HG03175 (cell line): Measurements from ENCODE around the gene MAP7.

Experiments used
- ATAC-seq: cut with Tn5 transposase; IDR thresholded peaks from one replicate; pipeline ENCODE4 v1.9.1; 2021; ENCODE audit warnings: mild to moderate bottlenecking, moderate library complexity; ENCODE audit not compliant: unreplicated experiment

The MAP7 gene

GRCh38 chr6:136426627-136427377 lies 123.4 kb downstream of the MAP7 start:
- ATAC-seq: no peak

DNA sequence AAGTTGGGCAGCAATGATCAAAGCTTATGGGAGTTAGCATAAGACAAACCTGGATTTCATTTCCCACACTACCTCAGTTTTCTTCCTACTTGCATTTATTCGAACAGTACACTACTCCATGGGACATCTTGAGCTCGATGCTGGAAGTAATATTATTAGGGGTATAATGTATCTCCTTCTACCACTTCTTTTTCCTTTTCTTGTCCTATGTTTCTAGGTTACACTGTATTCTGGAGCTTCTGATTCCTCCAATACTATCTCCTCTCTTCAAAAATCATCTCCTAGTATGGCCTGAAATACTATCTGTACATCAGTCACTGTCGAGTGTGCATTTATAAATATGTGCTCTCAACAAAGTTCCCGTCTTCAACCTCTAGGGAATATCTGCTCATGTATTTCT lies 124.4 kb downstream of the MAP7 start:
- ATAC-seq: no peak

- ATAC-seq: no peak
Observed at GRCh38 chr6:136424901-136425300, 125.3 kb downstream of the MAP7 start.

GRCh38 chr6:136424450-136424849 lies 125.8 kb downstream of the MAP7 start:
- ATAC-seq: no peak

DNA sequence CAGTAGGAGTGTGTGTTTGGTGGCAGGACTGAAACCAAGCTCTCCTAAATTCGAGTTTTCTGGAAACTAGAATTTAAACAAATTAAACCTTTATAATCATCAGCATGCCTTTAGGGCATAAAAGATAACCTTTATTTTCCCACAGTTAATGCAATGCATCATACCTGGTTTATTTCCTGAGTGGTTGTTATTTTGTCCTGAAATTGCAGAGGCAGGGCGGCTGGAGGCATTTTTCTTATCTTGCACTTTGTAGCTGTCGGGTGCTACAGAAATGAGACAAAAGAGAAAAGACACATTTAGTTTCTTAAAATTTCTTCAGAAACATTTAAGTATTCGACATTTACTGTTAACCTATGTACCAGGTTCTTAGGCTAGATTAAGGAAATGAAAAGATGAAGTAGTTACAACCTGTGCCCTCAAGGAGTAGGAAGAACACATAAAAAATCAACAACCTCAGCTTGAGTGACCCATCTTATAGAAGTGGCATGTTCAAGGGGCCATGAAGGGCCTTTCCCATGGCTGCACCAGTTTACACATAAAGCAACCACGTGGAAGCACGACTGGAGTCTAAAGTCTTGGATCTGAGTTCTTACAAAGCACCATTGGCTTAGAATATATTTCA lies 128.6 kb downstream of the MAP7 start:
- ATAC-seq: no peak

- no peak for ATAC-seq
Observed at GRCh38 chr6:136420853-136421252, 129.4 kb downstream of the MAP7 start.

DNA sequence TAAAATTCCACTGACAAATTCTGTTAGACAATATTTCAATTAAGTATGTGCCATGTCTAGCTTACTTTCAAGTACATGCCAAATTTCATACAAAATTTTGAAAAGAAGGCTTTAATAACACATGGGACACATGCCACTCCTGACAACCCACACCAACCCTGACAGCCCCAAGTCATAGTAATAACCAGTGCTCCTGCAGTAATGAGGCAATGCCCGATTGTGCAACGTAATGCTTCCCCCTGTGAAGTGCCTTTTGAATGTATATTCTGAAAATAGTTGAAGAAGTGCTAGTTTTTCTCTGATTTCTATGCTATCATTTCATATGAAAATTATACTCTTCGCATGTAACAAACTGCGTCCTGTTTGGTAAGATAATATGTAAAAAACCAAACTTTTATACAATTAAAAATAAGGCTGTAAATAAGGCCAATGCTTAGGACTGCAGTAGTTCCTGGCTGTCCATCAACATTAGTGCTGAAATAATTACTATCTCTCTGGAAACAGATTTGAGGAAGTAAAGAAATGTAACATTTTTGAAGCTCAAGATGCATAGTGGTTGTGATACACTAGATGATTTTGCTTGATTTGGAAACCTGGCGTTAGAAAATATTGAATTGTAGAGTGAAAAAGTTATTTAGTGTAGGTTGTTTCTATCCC lies 134.7 kb downstream of the MAP7 start:
- no peak for ATAC-seq

GRCh38 chr6:136412410-136412809 lies 137.8 kb downstream of the MAP7 start:
- no peak for ATAC-seq

- ATAC-seq: no peak
Observed at GRCh38 chr6:136411453-136412354, 138.5 kb downstream of the MAP7 start.

GRCh38 chr6:136411025-136411325 lies 139.2 kb downstream of the MAP7 start:
- no peak for ATAC-seq

DNA sequence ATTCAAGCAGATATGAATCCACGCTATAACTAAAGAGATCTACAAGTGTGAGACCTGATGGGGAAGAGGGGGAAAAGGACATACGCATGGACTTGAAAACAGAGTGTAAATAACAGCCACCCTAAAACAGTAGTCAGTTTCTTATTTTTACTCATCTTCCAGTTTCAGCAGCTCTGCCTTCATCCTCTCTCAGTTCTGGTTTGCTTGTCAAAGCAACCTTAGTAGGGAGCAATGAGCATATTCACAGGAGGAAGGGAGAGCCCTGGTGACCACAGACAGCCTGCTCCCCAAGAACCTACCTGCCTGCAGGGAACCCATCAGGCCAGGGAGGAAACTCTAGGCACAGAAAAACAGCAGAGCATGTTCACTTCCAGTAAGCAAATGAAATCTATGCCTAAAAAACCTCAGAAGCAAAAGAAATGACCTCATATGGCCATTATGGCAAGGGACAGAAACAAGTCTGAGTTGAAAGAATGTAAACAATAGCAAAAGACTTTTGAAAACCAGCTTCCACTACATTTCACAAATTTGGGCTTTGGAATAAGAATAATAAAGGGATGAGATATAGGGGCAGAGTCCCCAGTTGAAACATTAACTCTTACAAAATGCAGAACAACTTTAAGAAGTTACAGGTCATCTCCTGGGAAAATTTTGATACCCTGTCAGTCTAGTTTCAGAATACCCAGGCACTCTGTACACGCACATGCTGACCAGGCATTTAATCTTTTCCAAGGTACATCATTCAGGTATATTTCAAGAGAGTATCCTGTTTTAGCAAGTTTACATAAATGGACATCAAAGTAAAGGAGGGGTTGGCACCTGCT lies 139.8 kb downstream of the MAP7 start:
- ATAC-seq: peak; percentile 46

- ATAC-seq: no peak
Observed at GRCh38 chr6:136409597-136409996, 140.6 kb downstream of the MAP7 start.

DNA sequence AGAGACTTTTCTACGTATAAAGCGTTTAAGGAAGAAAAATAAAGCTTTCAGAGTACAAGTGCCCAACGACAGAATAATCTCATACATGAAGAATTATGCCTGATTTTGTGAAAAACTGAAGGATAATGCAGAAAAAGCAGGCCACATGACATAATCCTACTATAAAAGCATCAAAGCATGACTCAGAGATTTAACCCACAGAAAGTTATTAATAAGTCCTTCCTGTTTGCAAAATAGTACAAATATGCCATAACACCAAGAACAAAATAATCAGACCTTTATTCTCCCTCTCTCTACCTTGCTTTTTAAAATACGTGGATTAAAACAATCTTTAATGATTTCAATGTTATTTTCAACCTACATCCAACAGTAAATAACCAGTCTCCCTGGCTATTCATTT lies 142.0 kb downstream of the MAP7 start:
- ATAC-seq: no peak

DNA sequence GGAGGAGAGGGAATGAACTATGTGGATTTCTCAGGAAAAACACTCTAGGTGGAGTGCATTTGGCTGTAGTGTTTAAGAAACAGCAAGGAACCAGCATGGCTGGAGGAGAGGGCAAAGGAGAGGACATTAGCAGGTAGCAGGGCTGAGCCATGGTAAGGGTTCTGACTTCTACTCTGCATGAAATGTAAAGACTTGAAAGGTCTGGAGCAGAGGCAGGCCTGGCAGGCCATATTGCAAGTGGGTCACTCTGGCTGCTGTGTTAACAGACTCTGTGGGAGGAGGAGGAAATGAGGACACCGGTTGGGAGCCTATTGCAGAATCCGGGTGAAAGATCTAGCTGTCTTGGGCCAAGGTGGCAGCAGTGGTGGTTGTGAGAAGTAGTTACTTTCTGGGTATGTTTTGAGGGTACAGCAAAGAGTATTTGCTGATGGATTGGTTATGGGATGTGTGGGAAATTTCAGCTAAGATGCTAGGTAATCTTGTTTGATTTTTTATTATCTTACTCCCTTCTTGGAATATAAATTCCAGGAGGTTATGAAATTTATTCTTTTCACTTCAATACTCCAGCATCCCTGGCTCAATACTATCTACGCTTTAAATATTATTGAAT lies 144.7 kb downstream of the MAP7 start:
- ATAC-seq: no peak

- no peak for ATAC-seq
Observed at GRCh38 chr6:136404627-136405419, 145.4 kb downstream of the MAP7 start.

- no peak for ATAC-seq
Observed at GRCh38 chr6:136404007-136404406, 146.2 kb downstream of the MAP7 start.

- ATAC-seq: no peak
Observed at GRCh38 chr6:136403110-136403980, 146.9 kb downstream of the MAP7 start.

DNA sequence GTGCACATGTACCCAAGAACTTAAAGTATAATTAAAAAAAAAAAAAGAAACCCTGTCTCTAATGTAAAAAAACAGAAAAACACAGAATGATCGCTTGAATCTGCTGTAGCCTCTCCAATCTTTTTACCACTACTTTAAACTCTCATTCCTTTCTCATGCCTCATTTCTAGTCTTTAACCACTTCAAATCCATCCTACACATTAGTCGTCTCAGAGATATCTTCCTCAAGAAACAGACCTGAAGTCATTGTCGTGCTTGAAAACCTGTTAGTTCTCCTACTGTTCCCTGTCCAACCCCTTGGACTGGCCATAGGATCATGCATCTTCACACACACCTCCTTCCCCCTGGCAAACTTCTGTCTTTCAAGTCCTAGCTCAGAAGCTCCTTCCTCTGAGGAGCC lies 148.5 kb downstream of the MAP7 start:
- no peak for ATAC-seq
